ENCODE data around the gene KCNQ5. TPM values are rescaled to one million over a fixed set of nuclear protein-coding genes. Genes with fewer than 3 reads are reported as not detected.

Gene KCNQ5
- total and polyA plus RNA-seq, 2 of the 8 experiments (the other 6 are each of a cell fraction or from before 2014, with no cell fraction given) = 0.83 to 1.2 TPM

DNA sequence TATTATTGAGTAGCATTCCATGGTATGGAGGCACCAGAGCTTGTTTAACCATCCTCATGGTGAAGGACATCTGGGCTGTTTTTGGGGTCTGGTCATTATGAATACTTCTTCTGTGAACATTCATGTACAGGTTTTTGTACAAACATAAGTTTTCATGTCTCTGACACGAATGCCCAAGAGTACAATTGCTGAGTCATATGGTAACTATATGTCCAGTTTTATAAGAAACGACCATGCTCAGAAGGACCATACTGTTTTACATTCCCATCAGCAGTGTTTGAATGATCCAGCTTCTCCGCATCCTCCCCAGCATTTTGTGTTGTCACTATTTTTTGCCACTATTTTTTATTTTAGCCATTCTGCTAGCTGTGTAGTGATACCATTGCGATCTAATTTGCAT, 414.8 kb downstream of the KCNQ5 start (continued):
- TF ChIP-seq, protein P1, sequence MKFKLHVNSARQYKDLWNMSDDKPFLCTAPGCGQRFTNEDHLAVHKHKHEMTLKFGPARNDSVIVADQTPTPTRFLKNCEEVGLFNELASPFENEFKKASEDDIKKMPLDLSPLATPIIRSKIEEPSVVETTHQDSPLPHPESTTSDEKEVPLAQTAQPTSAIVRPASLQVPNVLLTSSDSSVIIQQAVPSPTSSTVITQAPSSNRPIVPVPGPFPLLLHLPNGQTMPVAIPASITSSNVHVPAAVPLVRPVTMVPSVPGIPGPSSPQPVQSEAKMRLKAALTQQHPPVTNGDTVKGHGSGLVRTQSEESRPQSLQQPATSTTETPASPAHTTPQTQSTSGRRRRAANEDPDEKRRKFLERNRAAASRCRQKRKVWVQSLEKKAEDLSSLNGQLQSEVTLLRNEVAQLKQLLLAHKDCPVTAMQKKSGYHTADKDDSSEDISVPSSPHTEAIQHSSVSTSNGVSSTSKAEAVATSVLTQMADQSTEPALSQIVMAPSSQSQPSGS (IDR thresholded peaks at IDR 0.05; ENCODE audit: low read length) = no peak
- no peak for TF ChIP-seq SP2 (IDR thresholded peaks at IDR 0.05; ENCODE audit: low read length)
- no peak for TF ChIP-seq SUZ12 (IDR thresholded peaks at IDR 0.05; ENCODE audit: low read length)
- no peak for TF ChIP-seq KDM1A (IDR thresholded peaks at IDR 0.05; ENCODE audit: borderline replicate concordance, low read length)
- TF ChIP-seq JUND (IDR thresholded peaks at IDR 0.05; ENCODE audit: low read length) = no peak
- TF ChIP-seq, protein P2, sequence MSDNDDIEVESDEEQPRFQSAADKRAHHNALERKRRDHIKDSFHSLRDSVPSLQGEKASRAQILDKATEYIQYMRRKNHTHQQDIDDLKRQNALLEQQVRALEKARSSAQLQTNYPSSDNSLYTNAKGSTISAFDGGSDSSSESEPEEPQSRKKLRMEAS (IDR thresholded peaks at IDR 0.05) = no peak
- TF ChIP-seq, protein P3, sequence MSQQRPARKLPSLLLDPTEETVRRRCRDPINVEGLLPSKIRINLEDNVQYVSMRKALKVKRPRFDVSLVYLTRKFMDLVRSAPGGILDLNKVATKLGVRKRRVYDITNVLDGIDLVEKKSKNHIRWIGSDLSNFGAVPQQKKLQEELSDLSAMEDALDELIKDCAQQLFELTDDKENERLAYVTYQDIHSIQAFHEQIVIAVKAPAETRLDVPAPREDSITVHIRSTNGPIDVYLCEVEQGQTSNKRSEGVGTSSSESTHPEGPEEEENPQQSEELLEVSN (IDR thresholded peaks at IDR 0.05) = no peak
- TF ChIP-seq KDM4A (IDR thresholded peaks at IDR 0.05; ENCODE audit: low read depth, low read length, severe bottlenecking) = no peak
- no peak for TF ChIP-seq PHF8 (conservative IDR thresholded peaks at IDR 0.05; ENCODE audit: low read depth, low read length)

All from H1 (cell line).